ENCODE measurements around the gene SCUBE1.
A peak's percentile ranks its signal among the peaks of the same experiment; 100 is the strongest.
"Not testable (repeated sequence)": the region's sequence is repeated elsewhere in the genome, so short reads cannot be mapped to it uniquely, and the experiment has no call there.

The SCUBE1 gene

GRCh38 chr22:43355688-43356087, 12.5 kb upstream of the SCUBE1 start:
- not testable (repeated sequence) for DNase-seq

DNA sequence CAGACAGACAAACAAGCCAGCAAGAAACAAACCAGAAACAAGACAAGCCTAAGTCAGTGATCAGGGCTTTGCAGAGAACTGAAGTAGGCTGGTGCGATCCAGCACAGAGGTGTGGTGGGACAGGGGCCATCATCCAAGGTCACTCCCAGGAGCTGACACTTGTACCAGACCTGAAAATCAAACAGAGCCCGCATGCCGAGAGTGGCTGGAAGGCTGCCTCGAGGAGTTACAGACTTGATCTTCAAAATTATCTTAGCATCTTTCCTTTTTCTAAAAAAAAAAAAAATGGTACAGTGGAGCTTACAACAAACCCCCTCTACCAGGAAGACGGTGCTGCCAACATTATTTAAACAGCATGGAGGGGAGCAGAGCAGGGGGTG, 8.8 kb upstream of the SCUBE1 start:
- DNase-seq: no peak

- DNase-seq: no peak
These were observed 6.5 kb upstream of the SCUBE1 start for GRCh38 chr22:43349636-43350035.

DNA sequence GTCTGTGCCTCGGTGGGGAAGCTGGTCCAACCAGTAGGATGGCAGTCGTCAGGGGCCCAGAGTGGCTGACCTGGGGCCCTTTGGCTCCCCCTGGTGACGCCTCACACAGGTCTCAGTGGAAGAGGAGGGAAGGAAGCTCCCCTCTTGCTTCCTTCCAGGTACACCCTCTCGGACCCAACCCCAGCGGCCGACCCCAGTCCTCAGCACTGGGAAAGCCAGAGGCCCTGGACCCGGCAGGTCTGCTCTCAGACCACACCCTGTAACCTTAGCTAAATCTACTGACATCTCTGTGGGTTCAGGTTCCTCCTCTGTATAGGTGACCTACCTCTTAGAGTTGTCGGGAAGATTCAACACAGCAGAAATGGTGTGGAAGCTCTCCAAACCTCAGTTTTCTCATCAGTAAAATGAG, 3.4 kb upstream of the SCUBE1 start:
- DNase-seq: peak; percentile 56

DNA sequence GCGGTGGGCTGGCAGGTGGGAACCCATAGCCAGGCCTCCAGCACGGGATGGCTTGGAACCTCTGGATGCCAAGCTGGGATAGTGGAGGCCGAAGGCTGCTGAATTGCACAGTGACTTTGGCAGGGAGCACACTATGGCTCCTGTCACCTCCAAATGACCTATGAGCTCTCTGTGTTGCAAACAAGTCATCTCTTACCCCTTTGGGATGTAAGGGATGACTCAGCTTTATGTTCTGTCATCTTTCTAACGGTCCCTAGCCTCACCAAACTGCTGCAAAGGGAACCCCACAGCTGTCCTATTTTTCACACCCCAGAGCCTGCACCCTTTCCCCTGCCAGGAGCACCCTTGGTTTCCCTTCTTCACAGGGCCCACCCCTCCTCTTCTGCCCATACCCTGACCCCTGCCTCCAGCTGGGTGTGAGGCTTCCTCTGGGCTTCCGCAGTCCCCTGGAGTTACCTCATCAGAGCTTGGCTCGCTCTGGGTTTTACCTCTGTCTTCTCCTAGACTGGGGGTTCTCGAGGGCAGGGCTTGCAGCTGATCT, 2.7 kb upstream of the SCUBE1 start:
- peak; percentile 96 for DNase-seq

- DNase-seq: no peak
These were observed 2.2 kb upstream of the SCUBE1 start for GRCh38 chr22:43345356-43345755.

GRCh38 chr22:43344520-43344787, 1.3 kb upstream of the SCUBE1 start:
- DNase-seq: no peak

DNA sequence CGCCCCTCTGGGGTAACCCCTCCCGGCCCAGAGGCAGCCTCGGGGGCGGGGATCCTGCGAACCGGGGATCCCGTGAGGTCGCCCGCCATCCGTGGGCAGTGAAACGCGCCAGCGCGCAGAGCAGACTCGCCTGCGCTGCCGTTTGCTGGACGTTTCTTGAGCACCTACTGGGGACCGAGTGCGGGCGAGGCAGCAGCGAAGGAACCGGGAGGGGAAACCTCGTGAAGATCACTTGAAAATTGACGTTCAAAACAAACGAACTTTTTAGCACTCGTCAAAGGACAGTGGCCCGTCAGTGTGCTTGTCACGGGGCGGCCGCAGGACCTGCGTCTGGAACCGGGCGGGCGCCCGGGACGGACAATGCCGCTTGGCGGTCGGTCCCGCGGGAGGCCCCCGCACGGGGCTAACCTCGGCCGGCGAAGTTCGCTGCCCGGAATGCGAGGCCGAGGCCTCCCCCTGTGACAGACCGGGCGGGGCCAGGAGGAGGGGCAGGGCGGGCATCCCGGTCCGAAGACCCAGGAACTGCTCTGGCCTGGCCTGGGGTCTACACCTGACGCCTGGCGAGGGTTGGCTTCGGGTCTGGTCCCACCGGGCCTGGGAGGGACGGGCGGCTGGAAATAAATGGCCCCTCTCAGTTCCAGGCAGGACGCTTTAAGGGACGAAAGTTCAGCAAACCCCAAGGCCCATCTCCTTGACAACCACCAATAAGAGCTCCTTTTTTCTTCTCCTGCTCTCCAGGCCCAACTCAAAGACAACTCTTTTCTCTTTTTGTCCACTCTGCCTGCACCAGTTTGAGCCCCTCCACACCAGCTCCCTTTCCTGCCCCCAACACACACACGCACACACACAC, 723 bp upstream of the SCUBE1 start:
- DNase-seq: no peak

DNA sequence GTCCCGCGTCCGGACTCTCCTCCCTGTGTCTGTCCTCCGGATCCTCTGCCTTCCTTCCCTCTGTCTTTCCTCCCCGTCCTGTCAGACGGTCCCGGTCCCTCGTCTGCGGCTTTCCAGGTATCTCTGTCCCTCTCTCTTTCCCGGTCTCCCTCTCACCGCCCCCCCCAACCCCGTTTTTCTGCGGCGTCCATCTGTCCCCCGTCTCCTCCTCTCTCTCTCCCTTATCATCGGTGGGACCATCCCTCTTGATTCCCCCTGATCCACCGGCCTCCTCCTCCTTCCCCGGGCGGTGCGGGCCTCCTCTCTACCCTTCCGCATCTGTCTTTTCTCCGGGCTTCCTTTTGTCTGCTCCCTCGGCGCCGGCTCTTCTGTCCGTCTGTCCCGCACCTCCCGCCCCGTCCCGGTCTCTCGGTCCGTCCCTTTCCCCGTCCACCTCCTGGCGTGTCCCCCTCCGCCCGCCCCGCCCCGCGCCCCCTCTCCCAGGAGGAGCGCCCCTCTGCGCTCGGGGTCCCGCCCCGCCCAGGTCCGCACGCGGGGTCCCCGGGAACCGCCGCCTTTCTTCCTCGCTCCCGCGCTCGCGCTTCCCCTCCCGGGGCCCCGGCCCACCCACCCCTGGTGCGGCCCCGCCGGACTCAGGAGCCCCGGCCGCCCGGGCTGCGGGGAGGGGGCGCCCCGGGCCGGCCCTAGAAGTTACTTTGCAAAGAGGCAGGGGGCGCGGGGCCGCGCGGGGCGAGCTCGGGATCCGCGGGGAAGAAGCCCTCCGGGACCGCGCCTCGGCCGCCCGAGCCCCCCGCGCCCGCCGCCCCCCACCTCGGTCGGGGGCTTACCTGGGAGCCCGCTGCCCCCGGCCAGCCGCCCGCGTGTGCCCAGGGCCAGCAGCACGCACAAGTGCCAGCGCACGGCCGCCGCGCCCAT, 568 bp downstream of the SCUBE1 start:
- no peak for DNase-seq

GRCh38 chr22:43341565-43341964, 1.6 kb downstream of the SCUBE1 start:
- no peak for DNase-seq

DNA sequence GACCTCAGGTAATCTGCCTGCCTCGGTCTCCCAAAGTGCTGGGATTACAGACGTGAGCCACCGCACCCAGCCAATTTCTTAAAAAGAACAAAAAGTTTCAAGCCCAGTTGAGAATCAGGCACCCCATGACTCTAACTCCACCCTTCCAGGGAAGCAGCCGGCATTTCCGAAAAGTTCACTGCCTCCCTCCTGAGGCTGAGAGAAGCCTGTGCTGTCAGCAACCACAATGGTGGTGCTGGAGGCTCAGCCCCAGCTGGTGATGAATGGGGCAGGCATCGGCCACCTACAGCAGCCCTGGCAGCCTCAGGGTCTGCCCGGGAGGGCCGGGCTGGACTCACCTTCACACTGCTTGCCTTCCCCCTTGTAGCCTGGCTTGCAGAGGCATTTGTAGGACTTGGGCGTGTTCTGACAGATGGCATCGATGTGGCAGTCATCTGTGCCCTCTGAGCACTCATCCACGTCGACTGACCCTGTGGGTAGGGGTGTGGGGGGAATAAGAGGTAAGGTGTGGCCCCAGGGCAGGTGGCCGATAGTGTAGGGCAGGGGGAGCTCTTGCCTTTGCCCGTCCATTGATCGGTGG, 4.3 kb downstream of the SCUBE1 start:
- no peak for DNase-seq

- DNase-seq: no peak
These were observed 5.2 kb downstream of the SCUBE1 start for GRCh38 chr22:43337946-43338345.

GRCh38 chr22:43337385-43337784, 5.8 kb downstream of the SCUBE1 start:
- peak; percentile 19 for DNase-seq

DNA sequence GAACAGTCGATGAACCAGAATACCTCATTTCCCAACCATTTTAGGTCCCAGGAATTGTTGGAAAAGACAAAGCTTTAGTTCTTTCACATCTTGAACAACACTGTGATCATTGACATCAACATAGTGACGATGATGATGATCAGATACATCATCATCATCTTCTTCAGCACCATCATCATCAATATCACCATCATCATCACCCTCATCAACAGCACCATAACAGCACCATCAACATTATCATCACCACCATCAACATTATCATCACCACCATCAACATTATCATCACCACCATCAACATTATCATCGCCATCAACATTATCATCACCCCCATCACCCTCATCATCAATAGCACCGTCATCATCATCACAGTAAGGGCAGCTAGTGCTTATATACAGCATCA, 8.8 kb downstream of the SCUBE1 start:
- DNase-seq: no peak

GRCh38 chr22:43333978-43334377, 9.2 kb downstream of the SCUBE1 start:
- DNase-seq: no peak

DNA sequence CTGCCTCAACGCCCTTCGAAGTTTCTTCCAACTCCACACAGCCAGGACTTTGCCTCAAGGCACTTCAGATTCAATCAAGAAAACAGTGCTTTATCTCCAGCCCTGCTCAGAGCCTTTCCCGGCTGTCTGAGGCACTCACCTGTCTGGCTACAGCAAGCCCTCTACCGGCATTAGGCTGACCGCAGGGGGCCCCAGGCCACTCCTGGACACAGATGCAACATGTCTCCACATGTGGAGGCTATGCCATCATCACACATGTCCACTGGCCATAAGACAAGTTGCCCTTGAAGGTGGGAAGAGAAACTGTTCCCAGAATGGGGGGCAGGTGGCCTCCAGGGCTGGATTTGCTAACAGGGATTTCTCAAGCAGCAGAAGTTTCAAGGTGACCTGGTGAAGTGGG, 10.0 kb downstream of the SCUBE1 start:
- DNase-seq: no peak

DNA sequence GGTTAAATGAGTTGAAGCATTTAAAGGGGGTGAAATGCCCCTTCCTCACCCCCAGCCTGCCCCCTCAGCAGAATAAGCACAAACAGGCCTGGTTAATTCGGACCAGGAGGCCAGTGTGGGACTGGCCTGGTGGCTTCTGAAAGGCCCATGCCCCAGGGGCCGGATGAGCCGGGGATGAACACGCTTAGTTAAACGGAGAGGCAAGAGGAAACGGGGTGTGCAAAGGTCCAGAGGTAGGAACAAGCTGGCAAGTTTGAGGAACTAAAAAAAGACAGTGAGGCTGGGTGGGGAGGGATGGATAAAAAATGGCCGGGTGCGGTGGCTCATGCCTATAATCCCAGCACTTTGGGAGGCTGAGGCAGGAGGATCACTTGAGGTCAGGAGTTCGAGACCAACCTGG, 11.5 kb downstream of the SCUBE1 start:
- DNase-seq: no peak

- DNase-seq: no peak
These were observed 12.1 kb downstream of the SCUBE1 start for GRCh38 chr22:43331069-43331451.

DNA sequence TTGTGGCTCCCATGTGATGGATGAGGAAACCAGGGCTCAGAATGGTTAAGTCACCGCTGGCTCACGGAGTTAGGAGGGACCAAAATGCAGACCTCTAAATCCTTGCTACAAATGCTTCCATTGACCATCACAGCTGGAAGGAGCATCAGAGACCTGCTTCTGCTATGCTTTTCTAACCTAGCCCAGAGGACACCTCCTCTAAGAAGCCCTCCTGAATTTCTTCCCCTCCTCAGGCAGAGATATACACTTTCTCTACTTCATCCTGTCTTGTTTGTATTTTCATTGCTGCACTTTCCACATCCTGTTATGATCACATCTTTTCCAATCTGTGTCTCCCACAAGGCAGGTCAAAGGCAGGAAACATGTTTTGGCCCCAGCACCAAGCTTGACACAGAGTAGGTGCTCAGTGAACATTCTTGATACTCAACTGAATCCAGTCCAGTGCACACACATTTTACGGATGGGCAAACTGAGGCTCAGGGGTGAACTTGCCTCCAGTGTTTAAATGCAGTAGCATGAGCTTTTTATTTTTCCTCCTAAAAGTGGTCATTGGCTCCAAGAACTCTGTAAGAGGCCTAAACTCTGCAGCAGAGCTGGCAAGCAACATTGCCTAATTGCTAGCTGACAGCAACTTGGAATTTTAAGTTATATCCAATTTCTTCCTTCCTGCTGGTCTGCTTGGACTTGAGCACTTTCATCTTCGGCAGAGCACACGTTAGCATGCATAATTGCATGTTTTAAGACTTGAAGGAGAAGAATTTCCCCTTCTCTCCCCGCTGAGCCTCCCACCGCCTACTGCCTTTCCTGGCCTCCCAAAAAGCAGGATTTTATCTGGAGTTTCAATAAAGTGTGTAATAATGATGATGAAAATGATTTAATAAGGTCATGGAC, 12.7 kb downstream of the SCUBE1 start:
- DNase-seq: no peak

DNA sequence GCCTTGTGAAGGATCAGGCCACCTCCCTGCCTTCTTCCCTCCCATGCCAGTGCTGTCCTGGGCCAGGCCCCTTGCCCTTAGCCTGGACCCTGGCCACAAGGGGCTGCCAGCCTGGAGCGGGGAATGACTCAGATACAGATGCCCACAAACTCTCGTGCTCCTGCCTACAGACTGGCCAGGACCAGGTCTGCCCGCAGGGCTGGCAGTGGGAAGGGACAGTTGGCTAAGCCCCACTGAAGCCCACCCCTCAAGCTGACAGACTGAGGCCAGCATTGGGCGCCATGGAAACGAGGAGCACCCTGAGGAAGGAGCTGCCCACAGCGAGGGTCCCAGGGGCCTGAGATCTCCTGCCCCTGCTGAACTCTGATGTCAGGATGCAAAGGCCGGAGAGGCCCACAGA, 14.1 kb downstream of the SCUBE1 start:
- no peak for DNase-seq

DNA sequence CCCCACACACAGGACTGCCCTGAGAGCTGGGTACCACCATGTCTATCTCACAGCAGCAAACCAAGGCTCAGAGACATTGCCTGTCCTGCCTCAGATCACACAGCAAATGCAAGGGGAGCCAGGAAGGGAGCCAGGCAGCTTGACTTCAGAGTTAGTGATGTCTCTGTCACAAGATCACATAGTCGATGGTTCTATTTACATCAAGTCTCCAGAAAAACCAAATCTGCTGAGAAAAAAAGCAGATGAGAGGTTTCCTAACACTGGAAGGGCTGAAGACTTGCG, 16.1 kb downstream of the SCUBE1 start:
- no peak for DNase-seq

GRCh38 chr22:43326331-43327156, 16.6 kb downstream of the SCUBE1 start:
- no peak for DNase-seq

Data from MV-4-11 (cell line).